ENCODE measurements around the gene DCTN4. TPM values are rescaled to one million over a fixed set of nuclear protein-coding genes. Genes with fewer than 3 reads are reported as not detected.

DCTN4 gene
- total RNA-seq, 4 donors from 2014 or later: 41.7 to 75.9 (median 54.1) TPM

DNA sequence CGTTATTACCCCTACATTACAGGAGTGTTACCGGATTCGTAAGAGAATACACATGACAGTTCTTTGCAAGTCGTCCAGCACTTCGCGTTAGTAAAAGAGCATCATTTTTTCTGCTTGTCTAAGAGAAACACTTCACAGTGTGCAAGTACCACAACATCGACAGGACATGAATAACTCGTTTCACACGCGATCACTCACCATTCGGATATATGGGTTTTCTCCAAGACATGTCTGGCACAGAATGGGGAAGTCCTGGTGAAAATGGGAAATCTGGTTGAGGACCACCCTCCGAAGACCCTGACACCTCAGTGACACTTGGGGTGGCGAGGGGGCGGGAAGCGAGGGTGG, 58.6 kb downstream of the DCTN4 start:
- H3K27me3 ChIP-seq: no peaks in the 10 kb centered on the region
- H3K4me1 ChIP-seq: peaks cover 0 to 18% (median 4%) of the 10 kb centered on the region in 4 donors
- no peaks in the 10 kb centered on the region for H3K9me3 ChIP-seq
- H3K27ac ChIP-seq: peak overlapping the region; percentile 97 to 99 (median 98)
- no peak for DNase-seq
- H3K4me3 ChIP-seq: peak overlapping the region; percentile 97 to 100 (median 99)
- TF ChIP-seq POLR2A (IDR thresholded peaks at IDR 0.05): no peak
- TF ChIP-seq, protein P1, sequence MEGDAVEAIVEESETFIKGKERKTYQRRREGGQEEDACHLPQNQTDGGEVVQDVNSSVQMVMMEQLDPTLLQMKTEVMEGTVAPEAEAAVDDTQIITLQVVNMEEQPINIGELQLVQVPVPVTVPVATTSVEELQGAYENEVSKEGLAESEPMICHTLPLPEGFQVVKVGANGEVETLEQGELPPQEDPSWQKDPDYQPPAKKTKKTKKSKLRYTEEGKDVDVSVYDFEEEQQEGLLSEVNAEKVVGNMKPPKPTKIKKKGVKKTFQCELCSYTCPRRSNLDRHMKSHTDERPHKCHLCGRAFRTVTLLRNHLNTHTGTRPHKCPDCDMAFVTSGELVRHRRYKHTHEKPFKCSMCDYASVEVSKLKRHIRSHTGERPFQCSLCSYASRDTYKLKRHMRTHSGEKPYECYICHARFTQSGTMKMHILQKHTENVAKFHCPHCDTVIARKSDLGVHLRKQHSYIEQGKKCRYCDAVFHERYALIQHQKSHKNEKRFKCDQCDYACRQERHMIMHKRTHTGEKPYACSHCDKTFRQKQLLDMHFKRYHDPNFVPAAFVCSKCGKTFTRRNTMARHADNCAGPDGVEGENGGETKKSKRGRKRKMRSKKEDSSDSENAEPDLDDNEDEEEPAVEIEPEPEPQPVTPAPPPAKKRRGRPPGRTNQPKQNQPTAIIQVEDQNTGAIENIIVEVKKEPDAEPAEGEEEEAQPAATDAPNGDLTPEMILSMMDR (IDR thresholded peaks at IDR 0.05): no peak
- H3K36me3 ChIP-seq: peaks cover 0 to 42% (median 0%) of the 10 kb centered on the region in 3 donors

DNA sequence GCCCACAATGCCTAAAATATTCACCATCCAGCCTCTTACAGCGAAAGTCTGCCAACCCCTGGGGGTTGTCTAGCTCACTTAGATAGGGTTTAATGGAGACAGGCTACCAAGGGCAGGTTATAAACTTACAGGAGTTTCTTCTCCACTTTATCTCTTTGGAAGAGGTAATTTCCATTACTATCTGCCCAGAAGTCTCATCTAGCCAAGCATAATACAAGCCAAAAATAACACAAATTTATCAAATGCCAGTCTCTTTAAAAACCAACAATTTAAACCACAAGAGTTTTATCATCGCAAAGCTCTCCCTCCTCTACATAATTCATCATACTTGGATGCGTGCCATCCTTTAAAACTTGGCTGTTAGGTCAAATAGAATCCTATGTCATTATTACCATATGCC, 64.2 kb downstream of the DCTN4 start:
- no peak overlapping the region for H3K4me3 ChIP-seq
- peaks cover 0 to 10% (median 2%) of the 10 kb centered on the region in 4 donors for H3K4me1 ChIP-seq
- no peak overlapping the region for H3K27ac ChIP-seq
- TF ChIP-seq POLR2A (IDR thresholded peaks at IDR 0.05): no peak
- TF ChIP-seq, protein P1 (IDR thresholded peaks at IDR 0.05): no peak
- H3K9me3 ChIP-seq: no peaks in the 10 kb centered on the region
- no peaks in the 10 kb centered on the region for H3K27me3 ChIP-seq
- no peak for DNase-seq
- H3K36me3 ChIP-seq: peaks cover 0 to 87% (median 0%) of the 10 kb centered on the region in 3 donors

DNA sequence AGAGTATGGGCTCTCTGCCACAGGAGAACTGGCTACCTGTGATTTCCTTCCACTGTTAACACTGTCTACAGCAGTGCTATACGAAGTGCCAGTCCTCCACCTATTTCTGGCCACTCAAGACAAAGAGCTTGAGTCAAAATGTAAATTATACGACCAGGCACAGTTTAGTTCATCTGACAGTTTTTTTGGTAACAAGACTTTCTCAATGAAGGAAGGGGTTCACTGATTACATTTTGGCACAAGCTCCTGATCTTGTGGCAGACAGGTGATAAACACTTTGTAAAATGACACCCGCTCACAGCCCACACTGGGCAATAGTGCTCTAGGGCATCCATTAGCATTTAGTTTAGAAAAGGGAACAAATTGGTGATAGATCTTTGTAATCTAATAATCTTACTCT, 66.5 kb downstream of the DCTN4 start:
- DNase-seq: no peak

DNA sequence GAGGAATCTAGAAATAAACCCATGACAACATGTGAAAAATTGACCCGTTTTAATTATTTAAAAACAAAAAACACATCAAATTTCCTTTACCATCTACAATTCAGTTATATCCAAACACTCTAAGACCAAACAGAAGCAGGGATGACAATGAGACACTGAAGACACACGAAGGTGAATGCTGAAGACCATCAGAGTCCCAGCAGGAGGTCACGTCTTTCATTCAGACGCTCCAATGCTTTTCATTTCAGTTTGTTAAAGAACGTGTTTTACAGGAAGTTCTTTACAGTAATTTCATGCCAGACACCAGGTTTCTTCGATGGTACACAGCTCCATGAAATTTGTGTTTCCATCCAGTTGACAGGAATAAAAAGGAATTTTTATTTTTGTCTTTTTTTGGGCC, 68.1 kb downstream of the DCTN4 start:
- DNase-seq: no peak
- TF ChIP-seq POLR2A (IDR thresholded peaks at IDR 0.05): no peak
- TF ChIP-seq, protein P1 (IDR thresholded peaks at IDR 0.05): no peak
- H3K27me3 ChIP-seq: no peaks in the 10 kb centered on the region
- H3K27ac ChIP-seq: no peak overlapping the region
- peaks cover 0 to 54% (median 0%) of the 10 kb centered on the region in 3 donors for H3K36me3 ChIP-seq
- no peaks in the 10 kb centered on the region for H3K9me3 ChIP-seq
- H3K4me3 ChIP-seq: no peak overlapping the region
- H3K4me1 ChIP-seq: no peaks in the 10 kb centered on the region

More for the DNA sequence above, 66.5 kb downstream of the DCTN4 start:
- Histone ChIP-seq H3K36me3 (peaks cover 0 to 69% (median 0%) of the 10 kb centered on the region in 3 donors), H3K9me3 (no peaks in the 10 kb centered on the region), H3K27me3 (no peaks in the 10 kb centered on the region), H3K4me1 (no peaks in the 10 kb centered on the region), H3K27ac (no peak overlapping the region), H3K4me3 (no peak overlapping the region)
- TF ChIP-seq POLR2A (IDR thresholded peaks at IDR 0.05): no peak
- TF ChIP-seq, protein P1 (IDR thresholded peaks at IDR 0.05): no peak

DNA sequence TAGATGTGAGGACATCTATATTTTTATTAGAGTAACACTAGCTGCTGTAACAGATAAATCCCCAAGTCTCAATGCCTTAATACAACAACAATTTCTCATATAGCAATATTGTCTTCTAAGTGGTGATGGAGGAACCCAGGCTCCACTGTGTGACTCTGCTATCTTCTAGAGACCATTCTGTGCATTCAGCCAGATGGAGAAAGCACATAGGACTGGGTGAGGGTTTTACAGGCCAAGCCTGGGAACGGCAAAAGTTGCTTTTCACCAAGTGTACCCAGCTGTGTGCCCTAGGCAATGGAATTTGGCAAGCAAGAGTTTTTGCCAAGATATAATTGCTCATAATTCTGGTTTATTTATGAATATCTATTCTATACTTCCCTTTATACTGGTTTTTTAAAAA, 69.7 kb downstream of the DCTN4 start:
- DNase-seq: no peak
- no peak overlapping the region for H3K27ac ChIP-seq
- no peak overlapping the region for H3K4me3 ChIP-seq
- H3K27me3 ChIP-seq: no peaks in the 10 kb centered on the region
- H3K4me1 ChIP-seq: no peaks in the 10 kb centered on the region
- H3K9me3 ChIP-seq: no peaks in the 10 kb centered on the region
- no peak for TF ChIP-seq POLR2A (IDR thresholded peaks at IDR 0.05)
- TF ChIP-seq, protein P1 (IDR thresholded peaks at IDR 0.05): no peak
- peaks cover 0 to 38% (median 0%) of the 10 kb centered on the region in 3 donors for H3K36me3 ChIP-seq

DNA sequence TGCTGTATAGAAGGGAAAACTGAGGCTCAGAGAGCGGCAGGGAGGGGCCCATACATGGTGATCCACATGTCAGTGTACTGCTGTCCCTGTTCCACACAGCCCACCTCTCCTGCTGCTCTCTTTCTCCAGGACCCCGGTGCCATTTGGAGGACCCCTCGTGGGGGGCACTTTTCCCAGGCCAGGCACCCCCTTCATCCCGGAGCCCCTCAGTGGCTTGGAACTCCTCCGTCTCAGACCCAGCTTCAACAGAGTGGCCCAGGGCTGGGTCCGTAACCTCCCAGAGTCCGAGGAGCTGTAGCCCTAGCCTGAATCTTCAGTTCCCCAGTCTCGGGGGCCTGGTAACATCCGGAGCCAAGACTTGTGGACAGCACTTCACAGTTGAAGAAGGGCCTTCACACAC, 82.2 kb downstream of the DCTN4 start:
- no peak overlapping the region for H3K4me3 ChIP-seq
- no peaks in the 10 kb centered on the region for H3K36me3 ChIP-seq
- no peak for DNase-seq
- peaks cover 0 to 5% of the 10 kb centered on the region in 2 donors for H3K27me3 ChIP-seq
- H3K9me3 ChIP-seq: no peaks in the 10 kb centered on the region
- no peak overlapping the region for H3K27ac ChIP-seq
- TF ChIP-seq, protein P1 (IDR thresholded peaks at IDR 0.05): no peak
- TF ChIP-seq POLR2A (IDR thresholded peaks at IDR 0.05): no peak
- H3K4me1 ChIP-seq: peaks cover 0 to 15% (median 8%) of the 10 kb centered on the region in 4 donors

Measured in Peyer's patch (tissue), 4 donors.